H1 (cell line): ENCODE measurements around the gene MYO16. TPM values are rescaled to one million over a fixed set of nuclear protein-coding genes. Genes with fewer than 3 reads are reported as not detected.
A peak's percentile ranks its signal among the peaks of the same experiment; 100 is the strongest.

ENCODE experiments used
- CTCF ChIA-PET: fragments of 300-600 bp; sonication (Branson Sonifier 250); formaldehyde crosslinking; loops from one replicate; lab custom pipeline; 2021; ENCODE audit not compliant: partially characterized antibody; lab: Charles Lee
- POLR2A ChIA-PET: fragments of 300-600 bp; sonication (Branson Sonifier 250); formaldehyde crosslinking; loops from one replicate; lab custom pipeline; 2021; ENCODE audit warnings: inconsistent platforms; ENCODE audit not compliant: partially characterized antibody; lab: Charles Lee
- DNase-seq, 2 experiments: peaks; one replicate each; pipeline versions ENCODE4 v3.0.0 to v3.0.0-alpha.2; 2010 to 2022; ENCODE audit warnings: low spot score in 2 of 2, low read depth in 1 of 2, mixed read lengths in 1 of 2
- FAIRE-seq: peaks from 2 replicates; lab custom pipeline; 2011; peaks lifted over from hg19 to GRCh38; lab: Jason Lieb, UNC
- H2AFZ ChIP-seq: 2 replicates; pipeline ENCODE4 v1.8.1; 2012; ENCODE audit warnings: low read length, inconsistent platforms
- H2AK5ac ChIP-seq: 2 replicates; pipeline ENCODE4 v1.6.1; 2013; ENCODE audit warnings: low read depth, low read length
- H2BK120ac ChIP-seq: replicated peaks from 2 replicates; pipeline ENCODE3; 2013; ENCODE audit warnings: low read depth, low read length, inconsistent platforms
- H2BK12ac ChIP-seq: 2 replicates; pipeline ENCODE4 v1.6.1; 2013; ENCODE audit warnings: low read depth, low read length
- H2BK15ac ChIP-seq: 2 replicates; pipeline ENCODE4 v1.6.1; 2013; ENCODE audit warnings: low read length
- H2BK20ac ChIP-seq: 2 replicates; pipeline ENCODE4 v1.6.1; 2013; ENCODE audit warnings: low read length
- H2BK5ac ChIP-seq: 2 replicates; pipeline ENCODE4 v1.6.1; 2013; ENCODE audit warnings: low read depth, low read length
- H3K14ac ChIP-seq: 2 replicates; pipeline ENCODE4 v1.6.1; 2013; ENCODE audit warnings: inconsistent platforms; ENCODE audit not compliant: insufficient read length
- H3K18ac ChIP-seq: 2 replicates; pipeline ENCODE4 v1.6.1; 2013; ENCODE audit warnings: low read length; ENCODE audit errors: extremely low read depth
- H3K23ac ChIP-seq: 2 replicates; pipeline ENCODE4 v1.6.1; 2013; ENCODE audit warnings: inconsistent platforms; ENCODE audit not compliant: insufficient read length
- H3K23me2 ChIP-seq: 2 replicates; pipeline ENCODE4 v1.6.1; 2013; ENCODE audit warnings: low read depth, low read length
- H3K27ac ChIP-seq: 2 replicates; pipeline ENCODE4 v1.6.1; 2011; ENCODE audit warnings: low read depth, low read length, inconsistent platforms
- H3K27me3 ChIP-seq, 4 experiments: replicated peaks in 1 of 4; 1 replicate in 1 of 4; 2 replicates in 3 of 4; pipeline versions ENCODE4 v1.6.1 to v1.8.1; 2011 to 2013; ENCODE audit warnings: low read length in 3 of 4, mild to moderate bottlenecking in 3 of 4, inconsistent platforms in 2 of 4, mixed read lengths in 2 of 4, moderate library complexity in 1 of 4; ENCODE audit not compliant: control insufficient read depth in 3 of 4, insufficient read depth in 3 of 4; ENCODE audit errors: extremely low read depth in 1 of 4
- H3K36me3 ChIP-seq, 4 experiments: 2 replicates each; pipeline versions ENCODE4 v1.6.1 to v1.8.1; 2011 to 2013; ENCODE audit warnings: mild to moderate bottlenecking in 4 of 4, low read length in 3 of 4, moderate library complexity in 2 of 4, control low read depth in 1 of 4, inconsistent platforms in 1 of 4; ENCODE audit not compliant: insufficient read depth in 4 of 4, control insufficient read depth in 2 of 4
- H3K4ac ChIP-seq: replicated peaks from 2 replicates; pipeline ENCODE3; 2013; ENCODE audit warnings: low read length, low read depth, mixed read lengths, inconsistent platforms; ENCODE audit not compliant: insufficient read length
- H3K4me1 ChIP-seq, 4 experiments: replicated peaks in 1 of 4; 1 replicate in 1 of 4; 2 replicates in 3 of 4; pipeline versions ENCODE4 v1.6.1 to v1.8.1; 2011 to 2013; ENCODE audit warnings: low read length in 3 of 4, inconsistent platforms in 2 of 4, mixed read lengths in 1 of 4; ENCODE audit not compliant: insufficient read depth in 4 of 4, control insufficient read depth in 3 of 4
- H3K4me2 ChIP-seq, 2 experiments: 2 replicates each; pipeline versions ENCODE4 v1.6.1 to v1.8.1; 2011 to 2013; ENCODE audit warnings: low read depth in 2 of 2, low read length in 2 of 2, control low read depth in 1 of 2, inconsistent platforms in 1 of 2, mild to moderate bottlenecking in 1 of 2; ENCODE audit not compliant: insufficient read depth in 1 of 2
- H3K4me3 ChIP-seq, 4 experiments: fragments of 200-600, 300-600 bp in 1 of 4; sonication (generic), shearing (Covaris generic), sonication (Bioruptor Twin) in 1 of 4; 2 replicates each; pipeline versions ENCODE4 v1.5.1 to v1.8.1; 2011 to 2016; ENCODE audit warnings: low read length in 4 of 4, low read depth in 3 of 4, control low read depth in 2 of 4, inconsistent platforms in 2 of 4, mild to moderate bottlenecking in 2 of 4, mixed read lengths in 1 of 4, moderate library complexity in 1 of 4; ENCODE audit not compliant: insufficient read depth in 2 of 4; ENCODE audit errors: extremely low read depth in 1 of 4
- H3K56ac ChIP-seq: replicated peaks from 2 replicates; pipeline ENCODE3; 2013; ENCODE audit warnings: low read depth, mild to moderate bottlenecking, mixed read lengths, low read length, inconsistent platforms; ENCODE audit not compliant: insufficient read length
- H3K79me1 ChIP-seq: 2 replicates; pipeline ENCODE4 v1.6.1; 2013; ENCODE audit warnings: low read depth, low read length, control low read depth
- H3K79me2 ChIP-seq, 2 experiments: 2 replicates each; pipeline versions ENCODE4 v1.6.1 to v1.8.1; 2012 to 2013; ENCODE audit warnings: low read length in 2 of 2, mild to moderate bottlenecking in 2 of 2, inconsistent platforms in 1 of 2; ENCODE audit not compliant: insufficient read depth in 2 of 2, control insufficient read depth in 1 of 2
- H3K9ac ChIP-seq, 4 experiments: replicated peaks in 1 of 4; 1 replicate in 1 of 4; 2 replicates in 3 of 4; pipeline versions ENCODE4 v1.6.1 to v1.8.1; 2011 to 2013; ENCODE audit warnings: low read depth in 3 of 4, low read length in 3 of 4, control low read depth in 2 of 4, mild to moderate bottlenecking in 2 of 4, moderate library complexity in 2 of 4, inconsistent platforms in 1 of 4; ENCODE audit errors: extremely low read depth in 1 of 4
- H3K9me3 ChIP-seq, 2 experiments: 2 replicates each; pipeline versions ENCODE4 v1.6.1 to v1.8.1; 2012 to 2013; ENCODE audit warnings: mild to moderate bottlenecking in 2 of 2, moderate library complexity in 2 of 2, control low read depth in 1 of 2, inconsistent platforms in 1 of 2, low read depth in 1 of 2, low read length in 1 of 2, mixed read lengths in 1 of 2; ENCODE audit not compliant: insufficient read depth in 2 of 2
- H4K20me1 ChIP-seq, 2 experiments: replicated peaks in 1 of 2; 2 replicates each; pipeline versions ENCODE3 to v1.8.1; 2011 to 2013; ENCODE audit warnings: inconsistent platforms in 2 of 2, low read length in 2 of 2, mild to moderate bottlenecking in 1 of 2; ENCODE audit not compliant: insufficient read depth in 2 of 2, control insufficient read depth in 1 of 2
- H4K5ac ChIP-seq: 2 replicates; pipeline ENCODE4 v1.6.1; 2013; ENCODE audit warnings: low read length, low read depth, mixed read lengths, inconsistent platforms; ENCODE audit not compliant: insufficient read length
- H4K8ac ChIP-seq: 2 replicates; pipeline ENCODE4 v1.8.0; 2013; ENCODE audit warnings: mild to moderate bottlenecking, moderate library complexity, low read length, inconsistent platforms; ENCODE audit not compliant: insufficient read depth; ENCODE audit errors: extremely low read depth
- H4K91ac ChIP-seq: replicated peaks from 2 replicates; pipeline ENCODE3; 2013; ENCODE audit warnings: low read length, mixed read lengths, inconsistent platforms; ENCODE audit not compliant: insufficient read length
- BACH1 ChIP-seq: IDR thresholded peaks from 2 replicates; pipeline ENCODE4 v1.6.1; 2012; ENCODE audit warnings: low read length, improper control_type of control experiment
- CHD1 ChIP-seq: IDR thresholded peaks from 2 replicates; pipeline ENCODE4 v1.6.1; 2012; ENCODE audit warnings: low read depth, low read length, improper control_type of control experiment
- JUND ChIP-seq: IDR thresholded peaks from 2 replicates; pipeline ENCODE4 v1.6.1; 2011; ENCODE audit warnings: mild to moderate bottlenecking, improper control_type of control experiment, low read length
- MAFK ChIP-seq: IDR thresholded peaks from 2 replicates; pipeline ENCODE4 v1.6.1; 2012; ENCODE audit warnings: low read depth, mild to moderate bottlenecking, improper control_type of control experiment, low read length
- SP4 ChIP-seq: IDR thresholded peaks from 2 replicates; pipeline ENCODE4 v1.6.1; 2012; ENCODE audit warnings: low read length, inconsistent platforms
- WGBS, 2 experiments: shearing (Covaris generic) in 1 of 2; methylation state at CpG; one replicate each; pipeline versions ENCODE4 v1.1.6 to v1.1.7; 2013 to 2015; ENCODE audit warnings: low lambda C conversion rate in 2 of 2, mixed read lengths in 2 of 2, inconsistent platforms in 1 of 2, low coverage in 1 of 2, missing lambda C conversion rate in 1 of 2; ENCODE audit not compliant: insufficient replicate concordance in 2 of 2, insufficient coverage in 1 of 2, insufficient read length in 1 of 2; ENCODE audit errors: extremely low coverage in 1 of 2, missing lambda C conversion rate in 1 of 2; 5-methylcytosine and 5-hydroxymethylcytosine counted together
- polyA plus RNA-seq, 7 experiments: library from polyadenylated mRNA; depleted of rRNA in 3 of 7; stranded (reverse) in 5 of 7; unstranded in 2 of 7; fragments of >200 nt in 5 of 7; fragments of 200-250 nt in 2 of 7; gene quantifications; 1 replicate in 5 of 7; 2 replicates in 1 of 7; 4 replicates in 1 of 7; pipeline versions ENCODE4 v1.2.1 to v1.2.3, GENCODE V29; 2011 to 2013; ENCODE audit warnings: missing spikeins in 2 of 7, mixed read lengths in 2 of 7
- total RNA-seq: library from RNA; stranded (reverse); fragmentation: NEBNext Ultra II Directional; extraction: Animal tissue kit (Norgen Biotek cat#: 25700); gene quantifications from 2 replicates; pipeline ENCODE4 v1.2.1, GENCODE V29; 2021

Gene MYO16
- total and polyA plus RNA-seq, 2 of the 8 experiments (the other 6 are each of a cell fraction or from before 2014, with no cell fraction given), result 0.02 to 0.22 TPM

- POLR2A ChIA-PET, result interaction anchor here (0.8 kb wide), 1 partner anchor 32 kb away, joined by 3 read pairs; no protein-coding TSS in a partner anchor
- Histone ChIP-seq H3K18ac (no peak overlapping the region), H3K9ac (no peak overlapping the region), H2BK120ac (no peak overlapping the region), H3K27me3 (no peaks in the 10 kb centered on the region), H4K91ac (no peak overlapping the region), H4K5ac (no peak overlapping the region), H3K79me1 (no peaks in the 10 kb centered on the region), H3K56ac (no peak overlapping the region), H2AFZ (peak overlapping the region; percentile 93; the same call in 1 of the 2 replicates), H3K23me2 (no peaks in the 10 kb centered on the region), H4K20me1 (no peaks in the 10 kb centered on the region), H3K9me3 (peaks cover 2 to 3% of the 10 kb centered on the region in 2 experiments; a peak in 1 of 4 replicates), H3K27ac (no peak overlapping the region), H3K4me3 (no peak overlapping the region), H3K4ac (no peak overlapping the region), H2BK20ac (no peak overlapping the region), H3K4me1 (peaks cover 0 to 2% (median 0%) of the 10 kb centered on the region in 4 experiments; a peak in 1 of 7 replicates), H2BK15ac (no peak overlapping the region), H4K8ac (no peak overlapping the region), H2BK12ac (no peak overlapping the region; the same call in 1 of the 2 replicates), H3K23ac (no peak overlapping the region), H3K14ac (no peak overlapping the region), H2BK5ac (no peak overlapping the region), H3K4me2 (no peak overlapping the region), H3K36me3 (no peaks in the 10 kb centered on the region), H3K79me2 (no peaks in the 10 kb centered on the region), H2AK5ac (no peak overlapping the region)
- no peak for FAIRE-seq
- no peak for DNase-seq
- peak; percentile 32; the same call in 1 of the 2 replicates for TF ChIP-seq MAFK
- peak; percentile 35; the same call in 1 of the 2 replicates for TF ChIP-seq BACH1
- TF ChIP-seq JUND, result 0 out of 2 replicates have a peak, but pooled peaks have one; percentile 33
- TF ChIP-seq SP4, result no peak
- no peak for TF ChIP-seq CHD1
- WGBS, 2 experiments, result 84% methylated on average over 9 of the region's 9 CpGs; no CpG with 5 or more reads in 1 of the 2 experiments
- CTCF ChIA-PET, result no interaction called here
Measured at GRCh38 chr13:109243311-109243951, 614.0 kb downstream of the MYO16 start.
